Measurements from ENCODE around the gene LIMCH1. TPM values are rescaled to one million over a fixed set of nuclear protein-coding genes. Genes with fewer than 3 reads are reported as not detected.
"Not testable (repeated sequence)": the region's sequence is repeated elsewhere in the genome, so short reads cannot be mapped to it uniquely, and the experiment has no call there.

The LIMCH1 gene
- polyA plus RNA-seq, 12 donors = 75.4 to 689 (median 126) TPM

DNA sequence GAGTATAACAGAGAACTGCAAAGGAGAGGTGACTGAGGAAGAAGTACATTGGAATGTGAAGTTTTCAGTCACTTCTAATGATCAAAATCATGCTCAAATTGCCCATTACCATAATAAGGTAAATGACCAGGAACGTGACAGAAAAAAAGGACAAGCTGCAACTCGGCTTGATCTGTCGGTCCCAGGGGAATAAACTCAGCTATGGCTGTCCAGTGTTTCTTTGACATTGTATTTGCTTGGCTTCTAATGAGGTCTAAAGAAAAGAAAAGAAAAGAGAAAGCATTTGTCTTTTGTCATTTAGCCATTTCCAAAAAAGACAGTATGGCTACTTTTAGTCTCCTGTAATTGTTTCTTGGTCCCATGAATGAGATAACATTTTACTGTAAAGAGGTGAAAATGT lies 185.3 kb downstream of the LIMCH1 start:
- DNase-seq = no peak

DNA sequence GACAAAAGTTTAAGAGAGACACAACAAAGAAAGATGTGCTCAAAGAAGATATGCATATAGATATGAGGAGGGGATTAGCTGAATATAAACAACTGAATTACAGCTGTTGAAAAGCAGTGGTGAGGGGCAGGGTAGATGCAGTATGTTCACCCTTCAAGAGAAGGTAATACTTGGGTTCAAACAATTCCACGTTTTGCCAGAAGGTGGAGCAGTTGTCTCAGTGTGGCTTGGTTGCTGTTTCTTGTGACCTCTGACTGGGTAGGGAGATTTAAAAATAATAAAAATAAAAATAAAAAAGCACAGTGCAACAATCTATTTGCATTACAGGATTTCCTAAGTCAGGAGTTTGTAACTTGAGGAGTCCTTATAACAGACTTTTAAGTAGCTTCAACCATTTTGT lies 187.3 kb downstream of the LIMCH1 start:
- no peak for DNase-seq

DNA sequence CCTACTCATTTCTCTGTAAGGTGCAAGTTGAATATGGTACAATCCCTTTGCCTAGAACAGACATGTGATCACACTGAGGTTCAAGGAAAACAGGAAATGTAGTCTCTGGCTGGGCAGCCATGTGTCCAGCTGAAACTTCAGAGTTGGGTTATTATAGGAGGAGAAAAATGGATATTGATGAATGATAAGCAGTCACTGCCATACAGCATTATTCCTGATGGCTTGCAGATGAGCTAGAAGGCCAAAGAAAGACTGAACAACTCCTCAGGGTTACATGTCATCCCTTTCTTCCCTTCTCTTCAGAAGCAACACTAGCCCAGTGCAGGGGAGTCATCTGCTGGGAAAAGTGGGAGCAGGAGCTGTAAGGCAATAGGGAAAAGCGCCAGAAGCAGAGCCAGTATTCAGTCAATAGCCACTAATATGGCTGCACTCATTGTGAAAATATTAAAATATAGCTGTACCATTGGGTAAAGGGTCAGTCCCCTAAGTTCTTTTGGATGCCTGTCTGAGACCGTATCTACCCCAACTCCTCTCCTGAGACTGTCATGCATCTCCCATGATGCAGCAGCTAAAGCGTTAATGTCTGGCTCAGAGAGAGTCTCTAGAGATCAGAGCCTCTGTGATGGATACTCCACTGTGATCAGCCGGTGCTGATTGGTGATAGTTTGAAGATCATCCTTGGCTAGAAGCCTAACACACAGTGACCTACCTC lies 190.1 kb downstream of the LIMCH1 start:
- DNase-seq = no peak

DNA sequence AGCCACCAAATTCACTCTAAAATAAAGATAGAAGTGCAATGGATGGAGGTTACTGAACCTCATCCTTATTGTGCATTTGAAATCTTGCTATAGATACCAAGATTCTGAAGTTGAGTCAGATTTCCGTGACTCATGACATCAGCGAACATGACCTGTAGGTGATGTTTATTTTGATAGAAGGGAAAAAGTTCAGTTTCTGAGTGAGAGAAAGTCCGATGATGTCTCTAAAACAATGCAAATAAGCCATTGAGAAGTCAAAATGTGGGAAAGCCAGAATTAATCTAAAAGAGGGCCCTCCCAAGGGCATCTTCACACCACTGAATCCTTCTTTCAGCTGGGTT lies 190.6 kb downstream of the LIMCH1 start:
- no peak for DNase-seq

DNA sequence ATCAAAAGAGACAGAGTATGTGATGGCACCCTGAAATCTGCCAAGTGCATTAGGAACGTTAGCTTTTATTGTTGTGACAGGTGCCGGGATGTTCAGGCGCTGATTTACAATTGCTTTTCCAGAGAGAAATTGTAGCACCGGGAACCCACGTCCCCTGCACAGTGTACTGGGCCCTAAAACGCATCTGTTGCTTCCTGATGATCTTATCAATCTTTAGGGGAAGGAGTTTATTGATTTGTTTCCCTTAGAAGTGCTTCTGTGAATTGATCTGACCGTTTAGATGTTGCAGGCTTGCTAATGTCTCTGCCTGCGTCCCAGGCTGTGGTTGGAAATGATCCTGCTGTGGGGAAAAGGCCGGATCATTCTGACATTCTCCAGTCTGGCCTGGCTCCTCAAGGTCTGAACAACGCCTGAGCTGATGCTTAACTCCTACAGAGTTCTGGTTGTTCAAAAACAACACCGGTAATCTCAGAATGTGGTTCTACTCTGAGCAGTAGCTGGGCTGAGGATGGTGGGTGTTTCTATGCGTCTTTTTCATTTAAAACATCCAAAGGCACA lies 193.7 kb downstream of the LIMCH1 start:
- DNase-seq = no peak

DNA sequence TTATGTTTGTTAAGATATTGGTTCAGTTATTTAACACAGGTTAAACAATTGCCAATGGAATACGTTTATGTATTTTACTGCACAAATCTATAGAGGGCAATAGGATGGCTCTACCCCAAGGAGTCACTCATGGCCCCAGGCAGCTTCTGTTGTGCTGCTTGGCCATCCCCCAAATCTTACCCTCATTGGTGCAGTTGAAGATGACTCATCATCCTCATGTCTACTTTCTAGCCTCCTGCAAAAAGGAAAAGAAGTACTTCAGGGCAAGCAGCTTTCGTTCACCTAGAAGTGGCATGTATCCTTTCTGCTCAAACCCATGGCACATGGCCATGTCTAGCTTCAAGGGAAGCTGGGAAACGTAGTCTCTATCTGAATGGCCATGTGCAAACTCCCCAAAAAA lies 196.4 kb downstream of the LIMCH1 start:
- DNase-seq = no peak

DNA sequence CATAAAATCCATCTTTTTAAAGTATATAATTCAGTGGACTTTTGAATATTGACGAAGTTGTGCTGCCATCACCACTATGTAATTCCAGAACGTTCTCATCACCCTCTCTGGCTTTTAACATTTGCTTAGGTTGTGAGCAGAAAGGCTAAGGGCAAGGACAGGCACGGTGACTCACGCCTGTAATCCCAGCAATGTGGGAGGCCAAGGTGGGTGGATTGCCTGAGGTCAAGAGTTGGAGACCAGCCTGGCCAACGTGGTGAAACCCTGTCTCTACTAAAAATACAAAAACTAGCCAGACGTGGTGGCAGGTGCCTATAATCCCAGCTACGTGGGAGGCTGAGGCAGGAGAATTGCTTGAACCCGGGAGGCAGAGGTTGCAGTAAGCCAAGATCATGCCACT lies 199.5 kb downstream of the LIMCH1 start:
- not testable (repeated sequence) for DNase-seq

DNA sequence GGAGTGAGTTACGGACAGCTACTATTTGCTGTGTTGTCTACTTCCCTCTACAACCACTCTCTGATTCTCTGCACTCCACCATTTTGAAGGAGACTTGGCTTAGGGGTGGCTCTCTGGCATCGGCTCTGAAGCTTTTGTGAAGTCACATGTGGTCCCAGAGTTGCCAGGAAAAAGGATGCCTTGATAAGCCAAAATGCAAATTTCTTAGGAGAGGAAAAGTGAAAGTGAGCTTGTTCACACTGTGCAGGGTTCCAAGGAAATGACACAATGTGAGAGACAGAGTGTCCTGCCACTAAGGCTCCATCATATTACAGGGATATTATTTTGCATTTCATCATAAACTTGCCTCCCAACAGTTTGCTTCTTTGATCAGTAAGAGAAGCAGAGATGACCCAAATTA lies 203.4 kb downstream of the LIMCH1 start:
- DNase-seq = no peak

DNA sequence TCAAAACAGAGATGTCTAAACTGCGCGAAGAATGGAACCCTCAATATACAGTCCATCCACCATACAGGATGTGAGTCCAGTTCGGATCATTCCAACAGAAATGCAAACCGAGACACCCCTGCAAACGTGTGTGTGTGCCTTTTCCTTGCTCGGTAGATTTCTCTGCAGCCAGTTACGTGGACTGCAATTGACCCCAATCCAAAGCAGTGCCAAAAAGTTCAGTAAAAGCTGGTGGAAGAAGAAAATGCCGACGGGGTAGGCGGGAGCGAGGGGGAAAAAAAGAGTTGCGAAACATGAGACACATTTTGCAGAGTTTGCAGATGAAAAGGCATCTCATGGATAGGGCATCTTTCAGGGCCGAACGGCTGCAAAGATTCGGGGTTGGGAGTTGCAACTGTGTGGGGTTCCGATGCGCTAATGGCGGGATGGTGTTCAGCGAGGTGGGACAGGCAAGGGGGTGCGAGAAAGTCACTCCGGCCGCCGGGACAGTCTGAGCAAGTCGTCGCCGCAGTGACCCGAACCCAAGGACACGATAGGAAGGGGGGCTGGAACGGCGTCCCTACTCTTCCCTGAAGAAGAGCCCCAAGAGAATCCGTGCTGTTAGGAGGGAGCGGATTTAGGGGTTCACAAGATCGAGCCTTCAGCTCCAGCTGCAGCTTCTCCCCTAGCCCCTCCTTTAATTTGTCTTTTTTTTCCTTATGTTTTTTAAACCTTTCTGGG lies 206.8 kb downstream of the LIMCH1 start:
- DNase-seq = no peak

DNA sequence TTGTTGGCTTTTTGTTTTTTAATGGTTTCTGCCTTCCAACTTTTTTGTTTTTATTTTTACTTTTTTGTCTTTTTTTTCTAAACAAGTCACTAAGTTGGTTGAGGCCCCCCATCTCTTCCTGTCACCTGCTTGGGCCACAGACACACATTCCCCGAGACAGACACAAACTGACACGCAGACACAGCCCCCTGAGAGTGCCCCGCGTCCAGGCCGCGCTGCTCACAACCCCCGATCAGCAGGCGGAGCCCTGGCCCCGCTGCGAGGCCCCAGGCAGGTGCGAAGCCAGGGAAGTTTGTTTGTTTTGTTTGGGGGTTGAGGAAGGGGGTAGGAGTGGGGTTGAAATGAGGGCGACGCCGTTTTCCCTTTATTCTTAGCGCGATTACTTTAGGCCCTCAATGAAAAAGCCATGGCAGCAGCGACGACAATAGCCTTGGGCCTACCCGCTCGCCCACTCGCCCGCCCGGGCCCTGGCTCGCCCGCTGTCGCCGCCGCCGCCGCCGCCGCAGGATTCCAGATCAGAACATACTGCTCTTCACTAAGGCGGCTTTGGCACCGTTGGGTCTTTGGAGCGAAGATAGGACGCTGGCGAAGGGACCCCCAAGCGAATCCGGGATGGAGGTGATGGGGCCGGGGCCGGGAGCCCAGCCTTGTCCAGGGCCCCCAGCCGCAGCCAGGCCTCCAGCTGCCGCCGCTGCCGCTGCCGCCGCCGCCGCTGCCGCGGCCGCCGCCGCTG lies 207.5 kb downstream of the LIMCH1 start:
- DNase-seq = no peak

DNA sequence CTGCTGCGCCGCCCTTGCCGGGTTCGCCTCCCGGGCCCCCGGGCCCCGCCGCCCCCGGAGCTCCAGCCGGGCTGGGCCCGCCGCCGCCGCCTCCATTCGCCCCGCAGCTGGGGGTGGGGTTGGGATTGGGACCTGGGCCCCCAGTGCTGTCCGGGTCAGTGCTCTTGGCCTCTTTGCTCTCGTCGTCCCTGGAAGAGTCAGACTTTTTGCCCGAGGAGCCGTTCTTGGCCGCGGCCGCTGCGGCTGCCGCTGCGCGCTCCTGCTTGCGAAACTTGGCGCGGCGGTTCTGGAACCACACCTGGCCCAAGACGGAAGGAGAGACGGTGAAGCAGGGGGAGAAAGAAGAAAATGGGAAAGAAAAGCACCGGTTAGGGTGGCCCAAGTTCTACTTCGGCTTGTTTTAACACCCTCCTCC lies 208.1 kb downstream of the LIMCH1 start:
- no peak for DNase-seq

DNA sequence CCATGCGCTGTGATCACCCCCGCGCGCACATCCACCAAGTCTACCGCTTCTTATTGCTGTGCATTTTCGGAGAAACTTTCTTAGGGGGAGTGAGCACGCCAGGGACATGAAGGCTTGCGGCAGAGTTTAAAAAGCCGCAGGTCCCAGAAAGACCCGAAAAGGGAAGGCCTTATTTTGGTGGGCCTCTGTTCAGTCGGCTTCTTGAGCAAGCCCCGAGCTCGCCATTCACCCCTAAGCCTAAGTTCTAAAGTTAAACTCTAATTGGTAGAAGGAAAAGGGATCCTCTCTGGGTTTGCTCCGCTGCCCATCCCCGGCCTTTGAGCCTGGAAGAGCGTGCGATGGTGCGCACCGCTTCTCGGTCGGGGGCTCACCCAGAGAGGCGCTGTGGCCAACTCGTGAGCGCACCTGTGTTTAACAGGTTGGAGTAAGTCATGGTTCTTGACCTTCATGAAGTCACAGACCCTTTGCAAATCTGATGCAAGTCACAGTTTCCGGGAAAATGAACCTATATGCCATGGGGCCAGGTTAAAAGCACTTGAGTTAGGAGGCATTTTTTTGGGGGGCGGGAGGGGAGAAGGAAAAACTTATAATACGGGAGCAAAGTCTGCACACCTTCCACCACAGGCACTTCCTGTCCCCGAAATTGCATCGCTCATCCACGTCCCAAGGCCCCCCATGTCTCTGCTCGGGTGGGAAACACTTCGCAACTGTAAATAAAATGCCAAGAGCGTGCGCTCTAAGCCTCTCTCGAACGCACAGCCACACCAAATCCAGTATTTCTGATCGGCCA lies 208.7 kb downstream of the LIMCH1 start:
- DNase-seq = no peak

DNA sequence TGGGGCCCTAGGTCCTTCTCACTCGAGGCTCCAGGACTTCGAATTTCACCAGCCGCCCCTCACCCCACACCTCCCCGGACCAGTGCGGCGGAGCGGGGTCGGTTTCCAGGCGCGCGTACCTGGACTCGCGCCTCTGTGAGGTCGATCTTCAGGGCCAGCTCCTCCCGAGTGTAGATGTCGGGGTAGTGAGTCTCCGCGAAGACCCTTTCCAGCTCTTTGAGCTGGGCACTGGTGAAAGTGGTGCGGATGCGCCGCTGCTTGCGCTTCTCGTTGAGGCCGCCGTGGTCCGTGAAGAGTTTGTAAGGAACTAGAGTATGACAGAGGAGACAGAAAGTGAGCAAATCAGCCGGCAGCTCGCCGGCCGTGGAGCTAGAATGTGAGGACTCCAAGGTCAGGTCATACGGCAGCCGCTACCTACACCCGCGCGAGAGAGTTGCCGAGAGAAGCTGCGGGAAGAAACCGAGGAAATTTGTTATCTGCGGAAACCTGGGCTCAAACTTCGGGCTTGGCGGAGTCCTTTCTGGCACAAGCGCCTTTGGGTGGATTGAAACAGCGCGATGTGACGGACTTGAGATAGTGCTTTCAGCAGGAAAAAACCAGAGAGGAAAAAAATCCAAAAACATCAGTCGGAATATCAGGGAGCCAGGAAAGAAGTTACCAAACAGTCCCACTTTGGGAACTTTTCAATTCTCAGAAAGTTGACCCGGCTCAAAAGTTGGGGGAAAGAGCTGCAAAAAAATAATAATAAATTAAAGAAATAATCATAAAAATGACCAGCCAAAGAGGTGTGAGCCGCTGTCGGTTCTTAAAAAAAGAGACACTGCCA lies 209.5 kb downstream of the LIMCH1 start:
- no peak for DNase-seq

DNA sequence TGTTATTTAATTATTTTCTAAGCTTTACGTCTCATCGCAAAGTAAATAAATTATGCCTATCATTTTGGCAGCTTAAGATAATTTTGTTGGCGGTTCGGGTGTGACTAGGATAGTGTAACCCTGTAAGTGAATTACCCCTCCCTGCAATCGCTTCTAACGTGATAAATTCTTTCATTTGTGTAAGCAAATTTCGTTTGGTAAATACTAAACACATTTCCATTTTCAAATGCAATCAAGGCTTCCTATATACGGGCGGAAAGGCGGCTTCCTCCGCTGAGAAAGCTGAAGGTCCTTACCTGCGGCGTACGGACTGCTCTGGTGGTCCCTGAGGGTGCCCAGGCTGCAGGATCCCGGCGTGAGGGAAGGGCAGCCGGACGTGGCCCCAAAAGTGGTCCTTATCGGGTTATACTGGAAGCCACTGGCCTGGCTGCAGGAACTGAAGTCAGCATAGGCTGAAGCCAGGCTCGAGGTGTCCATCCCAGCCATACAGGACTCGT lies 210.2 kb downstream of the LIMCH1 start:
- no peak for DNase-seq

DNA sequence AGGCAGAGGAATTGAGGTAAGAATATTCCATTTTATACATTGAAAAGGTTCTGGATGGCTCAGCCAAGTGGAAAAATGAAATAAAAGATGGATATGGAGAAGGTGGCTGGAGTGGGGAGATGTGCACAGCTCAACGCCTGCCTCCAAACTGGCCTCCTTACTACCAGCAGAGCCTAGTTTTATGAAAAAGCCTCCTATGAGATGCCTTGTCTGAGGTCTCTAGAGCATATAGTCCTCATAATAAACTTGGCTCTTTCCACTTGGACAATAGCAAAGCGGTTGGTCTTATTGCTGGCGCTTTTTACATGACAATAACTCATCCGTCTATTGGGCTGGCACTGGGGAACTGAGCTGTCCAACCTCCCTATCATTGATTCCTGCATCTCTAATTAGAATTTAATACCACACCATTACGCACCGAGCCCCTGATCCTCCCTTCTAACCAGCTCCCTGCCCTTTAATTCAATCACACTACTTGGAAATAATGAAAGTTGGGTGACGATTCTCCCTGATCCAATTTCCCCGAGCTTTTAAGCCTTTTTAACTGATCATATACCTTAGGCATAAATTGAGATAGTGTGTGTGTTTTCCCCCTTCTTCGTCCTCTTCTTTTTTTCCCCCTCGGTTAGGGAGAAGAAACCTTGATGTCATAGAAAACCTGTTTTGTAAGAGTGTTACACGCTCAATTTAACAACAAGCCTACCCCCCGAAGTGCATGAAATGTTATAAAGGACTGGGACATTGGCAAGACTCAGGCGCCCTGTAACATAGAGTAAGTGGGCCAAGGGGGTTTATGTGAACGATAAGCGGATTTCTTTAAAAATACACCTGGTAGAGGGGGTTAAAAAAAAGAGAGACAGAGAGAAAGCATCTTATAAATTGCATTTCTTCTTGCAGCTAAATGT lies 210.9 kb downstream of the LIMCH1 start, which contains the start of gene PHOX2B:
PHOX2B (minus strand) TSS at position 155 of the 905 bp plus-strand sequence; CDS start at position 40, 115 bp downstream.
- no peak for DNase-seq

DNA sequence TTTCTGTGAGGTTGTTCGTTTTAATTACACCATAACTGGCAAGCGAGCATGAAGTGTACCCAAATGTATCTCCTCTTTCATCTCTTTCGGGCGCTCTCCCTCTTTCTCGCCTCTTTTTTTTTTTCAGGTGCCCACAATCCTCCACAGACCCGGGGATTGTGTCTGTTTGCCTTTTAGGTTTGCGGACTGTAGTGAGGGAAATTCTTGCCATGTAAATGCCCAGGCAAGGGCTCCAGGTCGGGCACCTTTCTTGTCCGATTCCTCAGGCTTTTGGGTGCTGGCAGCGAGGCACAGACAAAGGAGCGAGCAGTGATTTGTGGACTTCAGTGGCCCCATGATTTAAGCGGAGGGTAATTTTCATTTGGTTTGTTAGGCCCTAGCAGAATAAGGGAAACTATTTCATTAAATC lies 211.7 kb downstream of the LIMCH1 start:
- no peak for DNase-seq

Data from muscle of arm (tissue), 12 donors.